GM21360 (cell line): Measurements from ENCODE around the gene CDKN2AIPNL.
A peak's percentile ranks its signal among the peaks of the same experiment; 100 is the strongest.
"Not testable (repeated sequence)": the region's sequence is repeated elsewhere in the genome, so short reads cannot be mapped to it uniquely, and the experiment has no call there.

Source experiments
- ATAC-seq: cut with Tn5 transposase; IDR thresholded peaks from one replicate; pipeline ENCODE4 v1.9.1; 2021; ENCODE audit warnings: mild to moderate bottlenecking, moderate library complexity; ENCODE audit not compliant: unreplicated experiment

The CDKN2AIPNL gene

GRCh38 chr5:134403951-134404350, 7.7 kb downstream of the CDKN2AIPNL start:
- ATAC-seq: no peak

- ATAC-seq: no peak
Observed at GRCh38 chr5:134398609-134399155, 13.0 kb downstream of the CDKN2AIPNL start.

- ATAC-seq: no peak
Observed at GRCh38 chr5:134397196-134397595, 14.5 kb downstream of the CDKN2AIPNL start.

- ATAC-seq: no peak
Observed at GRCh38 chr5:134396274-134396673, 15.4 kb downstream of the CDKN2AIPNL start.

GRCh38 chr5:134394932-134395331, 16.7 kb downstream of the CDKN2AIPNL start:
- no peak for ATAC-seq

- no peak for ATAC-seq
Observed at GRCh38 chr5:134392301-134392700, 19.4 kb downstream of the CDKN2AIPNL start.

- no peak for ATAC-seq
Observed at GRCh38 chr5:134387443-134387842, 24.2 kb downstream of the CDKN2AIPNL start.

- no peak for ATAC-seq
Observed at GRCh38 chr5:134383980-134384697, 27.5 kb downstream of the CDKN2AIPNL start.

GRCh38 chr5:134382204-134382603, 29.5 kb downstream of the CDKN2AIPNL start:
- not testable (repeated sequence) for ATAC-seq

GRCh38 chr5:134380346-134380745, 31.3 kb downstream of the CDKN2AIPNL start:
- no peak for ATAC-seq

GRCh38 chr5:134374232-134374631, 37.4 kb downstream of the CDKN2AIPNL start:
- ATAC-seq: no peak

- ATAC-seq: not testable (repeated sequence)
Observed at GRCh38 chr5:134373633-134374032, 38.0 kb downstream of the CDKN2AIPNL start.

GRCh38 chr5:134371834-134372340, 39.8 kb downstream of the CDKN2AIPNL start:
- peak; percentile 4 for ATAC-seq

- ATAC-seq: peak; percentile 64
Observed at GRCh38 chr5:134370871-134371833, 40.5 kb downstream of the CDKN2AIPNL start, which contains the start of gene UBE2B. TSS of gene UBE2B (plus strand) at chr5:134371569. CDS start at chr5:134371596, 27 bp downstream.

GRCh38 chr5:134370311-134370870, 41.3 kb downstream of the CDKN2AIPNL start:
- peak; percentile 1 for ATAC-seq

GRCh38 chr5:134365604-134366003, 46.1 kb downstream of the CDKN2AIPNL start:
- no peak for ATAC-seq

- no peak for ATAC-seq
Observed at GRCh38 chr5:134355681-134356080, 56.0 kb downstream of the CDKN2AIPNL start.
